NCI-H2107 (cell line): ENCODE data around the gene GSTA1.
A peak's percentile ranks its signal among the peaks of the same experiment; 100 is the strongest.
"Not testable (repeated sequence)": the region's sequence is repeated elsewhere in the genome, so short reads cannot be mapped to it uniquely, and the experiment has no call there.

Source experiments
- DNase-seq: peaks from one replicate; lab custom pipeline; 2025; lab: John Stamatoyannopoulos, UW

The GSTA1 gene

DNA sequence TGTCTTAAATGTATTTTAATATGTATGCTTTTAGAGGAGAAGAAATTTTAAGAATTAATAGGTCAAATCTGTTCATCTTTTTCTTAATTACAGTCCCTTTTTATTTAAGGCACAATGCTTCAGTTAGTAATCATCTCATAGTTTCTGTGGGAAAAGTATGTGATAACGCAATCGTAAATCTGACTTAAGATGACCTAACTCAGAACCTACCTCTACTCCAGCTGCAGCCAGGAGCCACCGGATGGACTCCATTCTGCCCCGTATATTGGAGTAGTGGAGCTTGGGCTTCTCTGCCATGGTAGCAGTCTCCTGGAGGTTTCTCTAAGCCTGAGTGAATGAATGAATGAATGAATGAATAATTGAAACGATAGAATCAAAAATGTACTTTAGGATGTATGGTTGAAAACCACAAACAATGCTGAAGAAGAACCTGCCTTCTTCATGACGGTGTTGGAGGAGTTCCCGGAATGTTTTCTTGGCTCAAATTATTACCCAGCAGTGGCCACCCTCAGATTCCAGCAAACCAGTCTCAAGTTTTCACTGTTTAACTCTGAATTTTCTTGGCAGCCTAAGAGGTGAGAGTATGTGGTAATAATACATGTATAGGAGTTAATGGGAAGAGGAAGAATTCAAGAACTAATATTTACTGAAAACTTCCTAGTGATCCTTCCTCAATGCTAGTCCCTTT lies 45.8 kb downstream of the GSTA1 start:
- DNase-seq: not testable (repeated sequence)

DNA sequence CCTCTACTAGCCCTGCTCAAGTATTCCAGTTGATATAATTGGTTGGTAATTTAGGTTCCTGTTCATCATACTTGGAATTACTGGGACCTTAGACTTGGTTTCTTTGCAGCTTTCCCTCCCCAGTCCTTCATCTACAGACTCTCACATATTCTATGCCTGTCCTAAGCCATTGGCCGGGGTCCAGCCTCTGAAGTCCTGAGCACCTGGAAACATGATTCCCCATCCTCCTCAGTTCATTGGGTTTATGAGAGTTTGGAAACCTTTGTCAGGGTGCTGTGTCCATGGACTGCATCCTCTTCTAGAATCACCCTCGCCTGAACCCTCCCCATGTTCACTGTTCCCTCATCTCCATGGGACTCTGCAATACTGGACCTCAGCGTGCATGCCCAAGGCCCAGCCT lies 49.2 kb downstream of the GSTA1 start:
- DNase-seq: no peak

DNA sequence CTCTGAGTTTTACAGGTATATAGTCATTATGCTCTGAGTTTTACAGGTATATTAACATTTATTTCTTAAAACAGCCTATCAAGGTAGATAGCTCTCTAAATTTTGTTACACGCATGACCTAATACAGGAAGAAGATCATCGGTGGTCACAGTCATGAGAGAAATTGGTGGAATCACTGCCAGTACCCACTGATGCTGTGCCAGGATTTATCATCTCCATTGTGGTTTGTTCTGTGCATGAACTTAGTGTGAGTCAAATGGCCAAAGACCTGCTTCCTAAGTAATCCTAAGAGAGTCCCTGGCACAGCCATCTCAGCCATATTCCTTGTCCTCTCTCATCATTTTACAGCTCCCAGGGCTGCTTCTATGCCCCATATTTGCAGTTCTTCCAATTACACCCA lies 50.5 kb downstream of the GSTA1 start:
- DNase-seq: not testable (repeated sequence)

DNA sequence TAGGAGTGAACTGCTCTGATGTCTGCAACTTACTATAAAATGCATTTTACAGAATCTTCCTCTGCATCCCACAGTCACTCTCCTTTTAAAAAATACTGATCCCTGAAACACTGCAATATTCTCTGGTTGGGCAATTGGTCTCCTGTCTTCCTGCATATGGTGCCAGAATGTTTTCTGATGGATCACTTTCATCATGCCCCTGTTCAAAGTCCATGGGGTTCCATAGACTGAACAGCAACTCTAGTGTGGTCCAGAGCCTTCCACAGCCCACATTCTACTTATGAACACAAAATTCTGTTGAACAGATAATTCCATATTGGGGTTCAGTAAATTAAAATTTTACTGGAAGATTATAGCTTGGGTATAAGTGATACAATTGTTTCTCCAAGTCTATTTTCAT lies 51.3 kb downstream of the GSTA1 start:
- no peak for DNase-seq

DNA sequence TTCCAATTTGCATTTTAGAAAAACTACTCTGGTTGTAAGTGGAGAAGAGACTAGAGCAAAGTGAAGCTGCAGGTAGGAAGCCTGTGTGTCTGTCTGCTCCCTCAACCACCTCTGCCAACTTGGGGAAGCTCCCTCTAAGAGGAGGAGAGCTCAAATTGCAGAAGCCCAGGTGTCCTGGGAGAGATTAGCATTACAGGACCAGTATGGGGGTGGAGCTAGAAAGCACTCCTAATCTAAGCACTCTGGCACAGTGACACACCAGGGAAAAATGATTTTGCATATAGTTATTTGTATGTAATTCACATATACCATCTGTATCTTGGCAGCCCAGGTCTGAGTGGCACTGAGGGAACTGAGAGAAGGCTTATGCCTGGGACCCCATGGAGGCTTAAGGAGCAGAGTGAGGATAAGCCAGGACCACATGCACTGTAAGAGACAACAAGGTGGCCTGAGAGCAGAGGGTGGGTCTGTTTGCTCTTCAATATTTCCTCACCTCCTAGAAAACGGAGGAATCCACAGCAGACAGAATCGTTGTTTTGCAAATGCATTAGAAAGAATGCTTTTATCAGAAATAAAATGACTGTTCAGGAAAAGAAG lies 54.0 kb downstream of the GSTA1 start:
- peak; percentile 20 for DNase-seq

DNA sequence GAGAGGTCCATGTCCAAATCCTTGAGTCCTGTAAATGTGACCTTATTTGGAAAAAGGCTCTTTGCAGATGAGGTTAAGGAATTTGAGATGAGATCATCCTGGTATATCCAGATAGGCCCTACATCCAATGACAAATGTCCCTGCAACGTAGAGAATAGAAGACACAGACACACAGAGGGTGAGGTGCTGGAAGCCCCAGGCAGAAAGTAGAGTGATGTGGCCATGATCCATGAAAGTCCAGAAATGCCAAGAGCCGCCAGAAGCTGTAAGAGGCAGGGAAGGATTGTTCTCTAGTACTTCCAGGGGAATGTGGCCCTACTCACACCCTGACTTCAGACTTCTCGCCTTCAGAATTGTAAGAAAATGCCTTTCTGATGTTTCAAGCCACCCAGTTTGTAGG lies 56.3 kb downstream of the GSTA1 start:
- not testable (repeated sequence) for DNase-seq

DNA sequence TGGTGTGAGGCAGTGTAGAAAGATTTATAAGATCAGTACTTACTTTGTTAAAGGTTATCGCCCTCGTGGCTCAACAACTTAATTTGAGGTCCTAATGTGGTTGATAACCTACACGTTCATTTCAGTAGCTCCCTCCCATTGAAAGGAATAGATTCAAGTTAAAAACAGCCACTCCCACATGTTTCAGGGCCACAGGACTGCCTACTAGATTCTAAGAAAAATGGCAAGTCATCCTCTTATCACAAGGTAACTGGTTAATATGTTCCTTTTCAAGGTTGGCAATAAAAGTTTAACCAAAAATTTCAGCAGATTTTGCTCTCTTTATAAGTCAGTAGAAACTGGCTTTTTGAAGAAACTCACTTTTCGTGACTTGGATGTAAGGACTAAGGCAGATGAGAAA lies 57.4 kb downstream of the GSTA1 start:
- DNase-seq: no peak

DNA sequence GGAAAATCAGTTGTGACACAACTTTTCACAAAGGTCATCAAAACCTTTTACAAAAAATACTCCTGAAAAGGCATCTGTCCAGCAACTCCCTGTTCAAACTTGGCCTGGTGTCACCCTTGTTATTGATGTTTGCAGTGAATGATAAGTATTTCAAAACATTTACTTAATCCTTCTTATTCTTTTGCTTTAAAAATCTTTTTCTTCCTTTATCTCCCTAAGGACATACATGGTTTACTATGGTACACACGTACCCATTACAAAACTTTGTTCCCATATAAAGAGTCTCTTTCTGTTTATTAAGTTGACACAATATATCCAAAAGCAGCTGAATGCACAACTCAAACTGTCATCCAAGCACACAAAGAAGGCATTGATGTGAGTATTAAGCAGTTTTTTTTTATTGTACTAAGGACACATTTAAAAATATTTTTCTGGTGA lies 57.8 kb downstream of the GSTA1 start:
- no peak for DNase-seq

DNA sequence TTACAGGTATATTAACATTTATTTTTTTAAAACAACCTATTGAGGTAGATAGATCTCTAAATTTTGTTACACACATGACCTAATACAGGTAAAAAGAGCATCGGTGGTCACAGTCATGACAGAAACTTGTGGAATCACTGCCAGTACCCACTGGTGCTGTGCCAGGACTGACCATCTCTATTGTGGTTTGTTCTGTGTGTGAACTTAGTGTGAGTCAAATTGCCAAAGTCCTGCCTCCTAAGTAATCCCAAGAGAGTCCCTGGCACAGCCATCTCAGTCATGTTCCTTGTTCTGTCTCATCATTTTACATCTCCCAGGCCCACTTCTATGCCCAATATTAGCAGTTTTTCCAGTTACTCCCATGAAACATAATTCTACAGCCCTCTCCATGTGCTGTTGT lies 61.7 kb downstream of the GSTA1 start:
- no peak for DNase-seq
